ENCODE measurements around the gene KNSTRN.

DNA sequence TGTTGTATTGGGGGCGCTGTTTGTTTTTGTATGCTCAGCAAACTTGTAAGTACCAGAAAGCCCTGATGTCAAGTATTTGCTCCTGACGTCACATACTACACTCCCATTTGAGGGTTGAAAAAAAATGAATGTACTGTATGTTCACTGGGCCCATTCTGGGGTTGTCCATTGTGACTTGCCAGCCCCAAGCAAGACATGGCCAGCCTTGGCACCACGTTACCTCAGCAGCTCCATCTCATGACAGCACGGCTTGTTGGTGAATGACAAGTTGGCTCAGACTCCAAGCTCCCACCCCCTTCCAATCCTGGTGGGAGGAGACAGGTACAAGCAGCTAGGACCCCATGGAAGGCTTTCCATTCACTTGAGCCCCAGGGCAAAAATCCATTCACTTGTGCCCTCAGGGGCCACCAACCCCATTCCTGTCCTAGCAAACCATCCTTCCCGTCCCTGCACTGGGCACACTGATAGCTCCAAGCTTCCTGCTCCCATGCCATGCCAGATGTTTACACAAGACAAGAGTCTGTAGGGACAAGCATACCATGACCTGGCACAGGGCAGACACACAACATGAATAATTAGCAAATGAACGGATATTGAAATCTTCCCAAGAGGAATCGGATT is 30.1 kb upstream of the KNSTRN start:
- TF ChIP-seq RAD21 (IDR thresholded peaks at IDR 0.05; ENCODE audit: low read depth) (no peak), CEBPB (IDR thresholded peaks at IDR 0.05) (no peak), EP300 (IDR thresholded peaks at IDR 0.05; ENCODE audit: borderline replicate concordance) (no peak), MAX (IDR thresholded peaks at IDR 0.05) (no peak), TAF1 (IDR thresholded peaks at IDR 0.05; ENCODE audit: low read depth) (no peak), YY1 (IDR thresholded peaks at IDR 0.05; ENCODE audit: low read depth) (no peak), CREB1 (IDR thresholded peaks at IDR 0.05; ENCODE audit: low read depth) (no peak), FOXM1 (IDR thresholded peaks at IDR 0.05; ENCODE audit: borderline replicate concordance, low read depth) (no peak)
